ENCODE data around the gene ONECUT3. TPM values are rescaled to one million over a fixed set of nuclear protein-coding genes. Genes with fewer than 3 reads are reported as not detected.

The ONECUT3 gene
- total and polyA plus RNA-seq, 2 donors (not counting 3 experiments of a cell fraction or from before 2014, with no cell fraction given), result not detected

- H3K9me3 ChIP-seq (replicated peaks; ENCODE audit: control insufficient read depth, insufficient read depth, low read length), result no peaks in the 10 kb centered on the region
- no peak for FAIRE-seq
- H4K20me1 ChIP-seq (replicated peaks; ENCODE audit: control insufficient read depth, extremely low read depth, insufficient read depth, low read length), result no peaks in the 10 kb centered on the region
- no peaks in the 10 kb centered on the region for H3K4me1 ChIP-seq (ENCODE audit: control insufficient read depth, extremely low read depth, insufficient read depth, low read length)
- BruUV-seq (replicated peaks), result no TSS peak
- H3K4me3 ChIP-seq (replicated peaks in 1 of 3; ENCODE audit: insufficient read depth in 1 of 3, low read depth in 1 of 3, low read length in 3 of 3), result no peak overlapping the region
- no peak overlapping the region for H2AFZ ChIP-seq (ENCODE audit: low read depth, low read length)
- POLR2A ChIA-PET, result no interaction called here
- TF ChIP-seq JUN (IDR thresholded peaks at IDR 0.05; ENCODE audit: borderline replicate concordance, insufficient read depth, insufficient read length, low read depth), result no peak
- no peak for TF ChIP-seq POLR2AphosphoS5 (IDR thresholded peaks at IDR 0.05; ENCODE audit: insufficient read depth, low read depth, low read length)
- no peak for TF ChIP-seq POLR2A (IDR thresholded peaks at IDR 0.05; ENCODE audit: low read depth, low read length)
- TF ChIP-seq MAX (IDR thresholded peaks at IDR 0.05; ENCODE audit: insufficient read depth, insufficient read length), result no peak
- no peak for TF ChIP-seq MYC (IDR thresholded peaks at IDR 0.05; ENCODE audit: low read depth, low read length)
- TF ChIP-seq FOS (IDR thresholded peaks at IDR 0.05; ENCODE audit: borderline replicate concordance, insufficient read depth, low read length), result no peak
- TF ChIP-seq EZH2 (IDR thresholded peaks at IDR 0.05; ENCODE audit: borderline replicate concordance, low read depth, low read length, severe bottlenecking), result no peak
- no peak for TF ChIP-seq GATA2 (IDR thresholded peaks at IDR 0.05; ENCODE audit: insufficient read depth, insufficient read length, low read depth, low read length)
- TF ChIP-seq CTCF (IDR thresholded peaks at IDR 0.05; ENCODE audit: extremely low read depth in 1 of 2, insufficient read depth in 1 of 2, low read depth in 1 of 2, low read length in 2 of 2), result no peak
- H3K27me3 ChIP-seq (ENCODE audit: control insufficient read depth in 2 of 2, insufficient read depth in 2 of 2, low read length in 2 of 2), result peaks cover 23 to 24% of the 10 kb centered on the region in 2 experiments
- dilution Hi-C loops (cut with MboI; ENCODE audit: extremely low pct_ligation_motif_present, low sequenced_read_pairs), result no loop called here
- no peaks in the 10 kb centered on the region for H3K9me1 ChIP-seq (replicated peaks; ENCODE audit: control insufficient read depth, extremely low read depth, insufficient read depth, low read length)
- H3K36me3 ChIP-seq (ENCODE audit: control insufficient read depth in 2 of 2, extremely low read depth in 1 of 2, insufficient read depth in 2 of 2, low read length in 2 of 2), result no peaks in the 10 kb centered on the region
- H3K4me2 ChIP-seq (ENCODE audit: insufficient read depth, low read length), result no peak overlapping the region
- CTCF ChIA-PET, result interaction anchor here (0.9 to 4.6 kb wide), 6 partner anchors 11 to 225 kb away, joined by 3 to 29 read pairs (median 9); no protein-coding TSS in a partner anchor
- H3K79me2 ChIP-seq (ENCODE audit: control insufficient read depth, insufficient read depth, low read length), result no peaks in the 10 kb centered on the region
- DNase-seq (ENCODE audit: low read depth, low spot score), result no peak
- intact Hi-C loops (cut with micrococcal nuclease), result no loop called here
- H3K9ac ChIP-seq (replicated peaks; ENCODE audit: extremely low read depth, insufficient read depth, low read length), result no peak overlapping the region
- H3K27ac ChIP-seq (ENCODE audit: insufficient read depth, low read depth, low read length), result no peak overlapping the region
Observed at GRCh38 chr19:1770866-1771576, 17.7 kb downstream of the ONECUT3 start.
